ENCODE measurements around the gene KCNG1.

DNA sequence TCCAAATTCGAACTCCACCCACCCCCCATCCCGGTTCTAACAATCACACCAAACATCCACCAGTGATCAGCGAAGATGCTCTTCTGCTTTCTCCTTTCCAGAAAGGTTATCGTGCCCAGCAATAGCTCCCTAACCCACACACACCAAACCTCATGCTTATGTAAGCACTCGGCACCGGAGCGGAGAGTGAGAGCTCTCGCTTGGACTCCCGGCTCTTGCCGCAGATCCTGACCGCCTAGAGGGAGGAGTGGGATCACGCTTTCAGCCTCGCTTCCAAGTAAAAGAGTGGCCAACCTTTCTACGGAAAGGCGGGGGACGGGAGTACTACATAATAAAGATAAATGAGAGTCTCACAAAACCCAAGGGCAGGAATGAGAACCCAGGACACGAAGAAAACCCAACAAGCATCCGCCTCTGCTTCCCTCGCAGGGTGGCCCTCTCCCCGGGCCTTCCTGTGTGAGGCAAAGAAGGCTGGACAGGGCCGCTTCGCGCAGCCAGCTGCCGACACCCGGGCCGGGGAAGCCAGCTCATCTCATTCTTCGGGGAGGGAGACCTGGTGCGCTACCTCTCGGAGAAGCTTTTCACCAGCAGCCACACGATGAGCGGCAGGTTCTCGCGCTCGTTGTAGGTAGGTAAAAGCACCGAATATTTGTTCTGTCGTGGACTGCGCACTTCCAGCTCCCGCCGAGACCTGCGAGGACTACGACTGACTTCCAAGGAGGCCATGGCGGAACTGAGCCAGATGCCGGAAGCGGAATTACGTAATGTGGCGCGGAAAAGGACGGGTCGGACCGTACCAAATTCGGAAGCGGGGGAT is 64.9 kb downstream of the KCNG1 start, which contains the start of gene DPM1:
- peak; percentile 69 to 95 for TF ChIP-seq POLR2A (IDR thresholded peaks at IDR 0.05)
- TF ChIP-seq, protein P1, sequence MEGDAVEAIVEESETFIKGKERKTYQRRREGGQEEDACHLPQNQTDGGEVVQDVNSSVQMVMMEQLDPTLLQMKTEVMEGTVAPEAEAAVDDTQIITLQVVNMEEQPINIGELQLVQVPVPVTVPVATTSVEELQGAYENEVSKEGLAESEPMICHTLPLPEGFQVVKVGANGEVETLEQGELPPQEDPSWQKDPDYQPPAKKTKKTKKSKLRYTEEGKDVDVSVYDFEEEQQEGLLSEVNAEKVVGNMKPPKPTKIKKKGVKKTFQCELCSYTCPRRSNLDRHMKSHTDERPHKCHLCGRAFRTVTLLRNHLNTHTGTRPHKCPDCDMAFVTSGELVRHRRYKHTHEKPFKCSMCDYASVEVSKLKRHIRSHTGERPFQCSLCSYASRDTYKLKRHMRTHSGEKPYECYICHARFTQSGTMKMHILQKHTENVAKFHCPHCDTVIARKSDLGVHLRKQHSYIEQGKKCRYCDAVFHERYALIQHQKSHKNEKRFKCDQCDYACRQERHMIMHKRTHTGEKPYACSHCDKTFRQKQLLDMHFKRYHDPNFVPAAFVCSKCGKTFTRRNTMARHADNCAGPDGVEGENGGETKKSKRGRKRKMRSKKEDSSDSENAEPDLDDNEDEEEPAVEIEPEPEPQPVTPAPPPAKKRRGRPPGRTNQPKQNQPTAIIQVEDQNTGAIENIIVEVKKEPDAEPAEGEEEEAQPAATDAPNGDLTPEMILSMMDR (IDR thresholded peaks at IDR 0.05), result no peak
